HG02973 (cell line): ENCODE data around the gene APLF.
"Not testable (repeated sequence)": the region's sequence is repeated elsewhere in the genome, so short reads cannot be mapped to it uniquely, and the experiment has no call there.

ENCODE experiments used
- ATAC-seq: cut with Tn5 transposase; IDR thresholded peaks from one replicate; pipeline ENCODE4 v1.9.1; 2021; ENCODE audit warnings: moderate library complexity; ENCODE audit not compliant: unreplicated experiment

APLF gene

DNA sequence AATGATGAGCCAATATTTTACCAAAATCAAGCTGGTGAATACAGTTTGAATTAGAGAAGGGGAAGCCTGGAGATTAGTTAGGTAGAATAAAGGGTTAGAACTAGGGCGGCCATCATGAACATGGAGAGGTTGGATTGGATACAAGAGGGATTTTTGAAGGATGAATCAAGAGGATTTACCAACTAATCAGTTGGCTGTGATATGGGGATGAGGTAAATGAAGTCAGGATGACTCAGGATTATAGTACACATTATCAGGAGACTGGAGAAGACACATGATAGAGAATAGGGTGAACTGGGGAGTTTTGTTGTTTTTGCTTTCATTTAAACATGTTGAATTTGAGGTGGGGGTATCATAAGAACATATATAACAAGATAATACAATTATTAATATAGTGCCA is 102.2 kb downstream of the APLF start:
- no peak for ATAC-seq

DNA sequence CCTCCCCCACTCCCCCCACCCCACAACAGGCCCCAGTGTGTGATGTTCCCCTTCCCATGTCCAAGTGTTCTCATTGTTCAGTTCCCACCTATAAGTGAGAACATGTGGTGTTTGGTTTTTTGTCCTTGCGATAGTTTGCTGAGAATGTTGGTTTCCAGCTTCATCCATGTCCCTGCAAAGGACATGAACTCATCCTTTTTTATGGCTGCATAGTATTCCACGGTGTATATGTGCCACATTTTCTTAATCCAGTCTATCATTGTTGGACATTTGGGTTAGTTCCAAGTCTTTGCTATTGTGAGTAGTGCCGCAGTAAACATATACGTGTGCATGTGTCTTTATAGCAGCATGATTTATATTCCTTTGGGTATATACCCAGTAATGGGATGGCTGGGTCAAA is 103.0 kb downstream of the APLF start:
- not testable (repeated sequence) for ATAC-seq

- no peak for ATAC-seq
Measured at GRCh38 chr2:68574202-68574791, 106.9 kb downstream of the APLF start.

DNA sequence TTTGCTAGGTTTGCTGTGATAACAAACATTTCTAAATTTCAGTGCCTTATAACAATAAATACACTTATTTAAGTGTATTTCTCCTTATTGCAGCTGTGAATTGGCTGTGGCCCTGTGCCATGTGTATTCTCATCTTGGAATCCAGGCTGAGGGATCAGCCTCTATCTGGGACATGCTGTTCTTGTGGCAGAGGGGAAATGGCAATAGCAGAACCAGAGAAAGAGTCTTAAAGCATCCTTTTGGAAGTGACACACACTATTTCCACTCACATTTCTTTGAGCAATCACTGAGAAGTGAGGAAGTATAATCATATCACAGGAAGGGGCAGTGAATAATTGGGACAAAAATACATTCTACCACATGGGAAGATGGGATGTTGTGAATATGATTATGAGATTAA is 109.8 kb downstream of the APLF start:
- no peak for ATAC-seq

GRCh38 chr2:68579689-68580088 is 112.3 kb downstream of the APLF start:
- ATAC-seq: no peak

GRCh38 chr2:68588589-68588988 is 121.2 kb downstream of the APLF start:
- no peak for ATAC-seq

GRCh38 chr2:68589963-68590362 is 122.6 kb downstream of the APLF start:
- no peak for ATAC-seq

DNA sequence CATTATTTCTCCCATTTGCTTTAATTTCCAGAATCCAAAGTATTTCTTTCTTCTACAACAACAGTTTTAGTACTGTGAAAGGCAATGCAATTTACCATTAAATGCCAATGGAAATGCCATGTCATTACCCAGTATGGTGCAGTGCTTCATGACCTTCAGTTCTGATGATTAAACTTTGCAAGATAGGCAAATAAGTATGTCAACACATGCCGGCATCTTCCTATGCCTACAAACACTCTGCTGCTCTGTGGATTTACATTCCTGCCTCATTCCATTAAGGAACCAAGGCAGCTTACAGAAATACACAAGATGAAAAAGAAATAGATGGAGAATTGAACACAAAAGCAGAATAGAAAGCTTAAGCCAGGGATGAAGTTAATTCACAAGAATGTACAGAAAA is 123.3 kb downstream of the APLF start:
- ATAC-seq: no peak

GRCh38 chr2:68591225-68591624 is 123.8 kb downstream of the APLF start:
- ATAC-seq: no peak

DNA sequence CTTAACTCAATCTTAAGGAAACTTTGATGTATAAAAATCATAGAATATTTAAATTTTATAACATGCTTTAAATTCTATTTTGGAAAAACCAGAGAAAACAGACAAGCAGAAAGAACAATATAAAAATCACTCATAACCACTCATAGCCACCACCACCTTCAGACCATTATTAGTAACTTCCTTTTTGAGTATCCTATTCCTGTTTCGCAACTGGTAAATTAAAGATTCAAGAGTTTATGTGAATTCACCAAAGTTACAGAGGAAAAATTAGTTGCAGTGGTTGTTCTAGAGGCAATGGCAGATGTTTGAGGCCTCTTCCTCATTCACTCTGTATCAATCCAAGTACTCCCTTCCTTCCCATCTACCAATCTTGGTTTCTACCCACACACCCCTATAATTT is 126.7 kb downstream of the APLF start:
- no peak for ATAC-seq

GRCh38 chr2:68594674-68595492 is 127.5 kb downstream of the APLF start:
- no peak for ATAC-seq

- not testable (repeated sequence) for ATAC-seq
Measured at GRCh38 chr2:68595493-68595785, 128.1 kb downstream of the APLF start.

GRCh38 chr2:68600495-68600894 is 133.1 kb downstream of the APLF start:
- not testable (repeated sequence) for ATAC-seq

DNA sequence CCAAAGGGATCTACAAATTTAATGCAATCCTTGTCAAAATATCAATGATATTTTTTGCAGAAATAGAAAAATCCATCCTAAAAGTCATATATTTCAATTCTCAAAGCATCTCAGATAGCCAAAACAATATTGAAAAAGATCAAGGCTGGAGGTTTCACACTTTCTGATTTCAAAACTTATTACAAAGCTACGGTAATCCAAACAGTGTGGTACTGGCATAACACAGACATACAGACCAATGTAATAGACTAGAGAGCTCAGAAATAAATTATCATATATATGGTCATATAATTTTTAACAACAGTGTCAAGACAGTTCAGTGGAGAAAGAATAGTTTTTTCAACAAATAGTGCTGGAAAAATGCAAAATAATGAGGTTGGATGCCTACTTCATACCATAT is 135.7 kb downstream of the APLF start:
- no peak for ATAC-seq

- ATAC-seq: no peak
Measured at GRCh38 chr2:68604077-68604476, 136.7 kb downstream of the APLF start.

DNA sequence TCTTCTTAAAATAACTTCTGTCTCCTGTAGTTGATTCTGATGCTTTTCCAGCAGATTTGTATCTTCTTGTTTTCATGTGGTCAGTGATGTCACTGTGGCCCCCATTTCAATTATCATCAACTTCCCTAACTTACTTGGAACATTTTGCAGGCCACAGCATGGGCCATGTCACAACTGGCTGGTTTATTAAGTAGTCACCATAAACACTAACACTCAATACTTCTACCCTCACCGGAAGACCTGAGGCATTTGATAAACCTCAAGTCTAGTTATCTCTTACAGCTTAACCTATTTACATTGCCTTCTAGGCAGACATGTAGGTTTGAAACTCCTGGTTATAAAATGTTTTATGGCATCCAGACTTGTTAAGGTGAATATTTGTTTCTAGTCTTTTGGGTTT is 138.6 kb downstream of the APLF start:
- no peak for ATAC-seq

GRCh38 chr2:68606759-68607158 is 139.4 kb downstream of the APLF start:
- ATAC-seq: no peak

- no peak for ATAC-seq
Measured at GRCh38 chr2:68607837-68608236, 140.5 kb downstream of the APLF start.

DNA sequence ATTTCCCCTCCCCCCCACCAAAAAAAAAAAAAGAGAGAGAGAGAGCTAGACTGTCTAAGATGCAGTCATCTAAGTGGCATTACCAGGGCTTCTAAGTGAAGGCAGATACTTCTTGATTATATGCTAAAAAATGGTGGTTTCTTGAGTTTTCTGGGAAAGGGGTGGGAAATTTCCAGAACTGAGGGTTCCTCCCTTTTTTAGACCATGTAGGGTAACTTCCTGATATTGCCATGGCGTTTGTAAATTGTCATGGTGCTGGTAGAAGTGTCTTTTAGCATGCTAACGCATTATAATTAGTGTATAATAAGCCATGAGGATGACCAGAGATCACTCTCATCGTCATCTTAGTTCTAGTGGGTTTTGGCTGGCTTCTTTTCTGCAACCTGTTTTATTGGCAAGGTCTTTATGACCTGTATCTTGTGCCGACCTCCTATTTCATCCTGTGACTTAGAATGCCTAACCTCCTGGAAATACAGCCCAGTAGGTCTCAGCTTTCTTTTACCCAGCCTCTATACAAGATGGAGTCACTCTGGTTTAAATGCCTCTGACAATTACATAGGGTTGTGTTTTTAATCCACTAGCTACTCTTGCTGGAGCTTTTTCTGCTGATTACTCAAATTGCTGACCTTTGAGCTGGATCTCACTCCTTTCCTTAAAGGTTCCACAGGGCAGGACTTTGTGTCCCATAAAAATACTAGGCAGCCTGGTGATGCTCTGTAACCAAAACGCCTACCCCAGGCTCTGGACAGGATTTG is 145.6 kb downstream of the APLF start:
- no peak for ATAC-seq

GRCh38 chr2:68620772-68621171 is 153.4 kb downstream of the APLF start:
- ATAC-seq: no peak

DNA sequence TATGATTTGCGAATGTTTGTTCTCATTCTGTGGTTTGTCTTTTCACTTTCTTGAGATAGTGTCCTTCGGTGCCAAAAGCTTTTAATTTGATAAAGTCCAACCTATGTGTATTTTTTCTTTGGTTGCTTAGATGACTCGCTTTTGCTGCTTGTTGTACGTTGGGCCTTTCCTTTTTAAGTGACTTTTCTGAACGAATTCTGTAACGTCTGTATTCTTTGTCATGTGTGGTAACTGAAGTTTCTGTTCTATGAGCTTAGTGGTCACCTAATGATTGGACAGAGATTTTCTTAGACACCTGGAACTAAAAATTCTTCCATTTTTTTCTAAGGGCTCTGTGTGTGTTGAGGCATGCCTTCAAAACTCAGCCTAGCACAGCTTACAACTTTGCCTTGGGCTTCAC is 156.4 kb downstream of the APLF start:
- ATAC-seq: no peak

DNA sequence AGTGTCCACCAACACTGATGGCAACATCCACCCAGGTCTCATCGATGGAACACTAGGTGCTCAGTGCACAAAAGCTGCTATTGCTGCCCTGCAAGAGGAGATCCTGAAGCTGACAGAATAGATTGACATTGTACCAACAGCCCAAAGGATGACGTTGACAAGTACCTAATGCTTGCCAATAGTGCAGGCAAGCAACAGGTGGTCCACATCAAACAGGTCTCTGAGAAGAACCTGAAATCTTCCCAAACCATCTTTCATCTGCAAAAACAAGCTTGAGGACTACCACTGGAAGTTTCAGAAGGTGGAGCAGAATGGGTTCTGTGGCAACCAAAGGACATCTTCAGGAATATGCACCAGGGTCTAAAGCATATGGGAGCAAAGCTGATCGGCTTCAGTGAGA is 160.2 kb downstream of the APLF start:
- no peak for ATAC-seq
